ENCODE measurements around the gene PODN.

Gene PODN

DNA sequence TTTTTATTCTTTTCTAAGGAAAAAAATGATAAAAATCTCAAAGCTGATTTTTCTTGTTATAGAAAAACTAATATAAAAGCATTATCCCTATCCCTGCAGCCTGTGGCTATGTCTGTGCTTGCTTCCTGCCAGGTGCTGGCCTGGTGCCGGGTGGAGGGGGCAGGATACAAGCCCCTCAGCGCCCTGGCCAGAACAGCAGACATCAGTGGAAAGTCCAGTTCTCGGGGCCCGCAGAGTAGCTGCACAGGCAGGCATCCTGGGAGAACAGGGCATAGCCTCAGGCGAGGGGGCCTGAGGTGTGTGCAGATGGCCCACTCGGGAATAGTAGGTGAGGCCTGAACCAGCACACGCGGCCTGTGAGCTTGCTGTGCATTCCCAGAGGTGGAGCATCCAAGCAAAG lies 23.4 kb downstream of the PODN start:
- Histone ChIP-seq H2AFZ (ENCODE audit: low read depth, low read length) (no peak overlapping the region), H3K4me2 (ENCODE audit: insufficient read depth, low read length) (no peak overlapping the region), H4K20me1 (ENCODE audit: insufficient read depth, low read length) (peaks cover 5% of the 10 kb centered on the region; the same call in 1 of the 2 replicates), H3K36me3 (ENCODE audit: insufficient read depth, low read length) (no peaks in the 10 kb centered on the region), H3K9me3 (ENCODE audit: insufficient read depth, low read length, severe bottlenecking) (no peaks in the 10 kb centered on the region), H3K27ac (ENCODE audit: low read length) (no peak overlapping the region), H3K79me2 (ENCODE audit: insufficient read depth, low read length) (no peaks in the 10 kb centered on the region), H3K27me3 (ENCODE audit: insufficient read depth, low read length, poor library complexity) (no peaks in the 10 kb centered on the region), H3K4me1 (ENCODE audit: insufficient read depth, low read length) (no peaks in the 10 kb centered on the region), H3K4me3 (ENCODE audit: low read depth in 1 of 2, low read length in 2 of 2) (no peak overlapping the region), H3K9ac (ENCODE audit: low read depth, low read length) (no peak overlapping the region)
- TF ChIP-seq EZH2 (IDR thresholded peaks at IDR 0.05; ENCODE audit: borderline replicate concordance, low read depth, low read length, severe bottlenecking), result no peak
- TF ChIP-seq, protein P1, sequence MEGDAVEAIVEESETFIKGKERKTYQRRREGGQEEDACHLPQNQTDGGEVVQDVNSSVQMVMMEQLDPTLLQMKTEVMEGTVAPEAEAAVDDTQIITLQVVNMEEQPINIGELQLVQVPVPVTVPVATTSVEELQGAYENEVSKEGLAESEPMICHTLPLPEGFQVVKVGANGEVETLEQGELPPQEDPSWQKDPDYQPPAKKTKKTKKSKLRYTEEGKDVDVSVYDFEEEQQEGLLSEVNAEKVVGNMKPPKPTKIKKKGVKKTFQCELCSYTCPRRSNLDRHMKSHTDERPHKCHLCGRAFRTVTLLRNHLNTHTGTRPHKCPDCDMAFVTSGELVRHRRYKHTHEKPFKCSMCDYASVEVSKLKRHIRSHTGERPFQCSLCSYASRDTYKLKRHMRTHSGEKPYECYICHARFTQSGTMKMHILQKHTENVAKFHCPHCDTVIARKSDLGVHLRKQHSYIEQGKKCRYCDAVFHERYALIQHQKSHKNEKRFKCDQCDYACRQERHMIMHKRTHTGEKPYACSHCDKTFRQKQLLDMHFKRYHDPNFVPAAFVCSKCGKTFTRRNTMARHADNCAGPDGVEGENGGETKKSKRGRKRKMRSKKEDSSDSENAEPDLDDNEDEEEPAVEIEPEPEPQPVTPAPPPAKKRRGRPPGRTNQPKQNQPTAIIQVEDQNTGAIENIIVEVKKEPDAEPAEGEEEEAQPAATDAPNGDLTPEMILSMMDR (IDR thresholded peaks at IDR 0.05; ENCODE audit: borderline replicate concordance, extremely low read depth, low read length, poor library complexity, severe bottlenecking), result no peak
- ATAC-seq (ENCODE audit: insufficient read depth, low read depth) (no peak), DNase-seq (no peak)

DNA sequence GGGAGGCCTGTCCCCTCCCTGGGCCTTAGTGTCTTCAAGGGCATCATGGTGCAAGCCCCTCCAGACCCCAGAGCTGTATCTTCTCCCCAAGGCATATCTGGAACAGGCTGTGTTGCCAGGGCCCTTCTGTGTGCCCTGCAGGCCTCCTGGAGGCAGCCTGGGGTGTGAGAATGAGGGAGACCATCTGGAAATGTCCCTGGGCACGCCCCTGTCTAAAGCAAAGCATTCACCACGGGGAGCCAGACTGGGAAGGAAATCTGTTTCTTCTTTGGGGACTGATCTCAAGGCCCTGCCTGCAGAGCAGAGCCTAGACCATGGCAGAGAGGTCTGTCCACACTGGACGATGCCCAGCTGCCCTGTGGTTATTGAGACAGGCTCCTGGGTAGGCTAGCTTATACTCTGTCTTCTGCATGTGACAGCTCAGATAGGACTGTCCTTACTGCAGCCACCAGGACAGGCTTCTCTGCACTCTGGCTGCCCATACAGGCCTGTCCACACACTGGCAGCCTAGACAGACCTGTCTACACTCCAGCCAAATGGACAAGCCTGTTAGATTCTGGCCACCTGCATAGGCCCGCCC lies 24.6 kb downstream of the PODN start:
- Histone ChIP-seq H3K4me3 (ENCODE audit: low read depth in 1 of 2, low read length in 2 of 2) (no peak overlapping the region), H3K4me1 (ENCODE audit: insufficient read depth, low read length) (no peaks in the 10 kb centered on the region), H3K9me3 (ENCODE audit: insufficient read depth, low read length, severe bottlenecking) (no peaks in the 10 kb centered on the region), H3K36me3 (ENCODE audit: insufficient read depth, low read length) (no peaks in the 10 kb centered on the region), H3K79me2 (ENCODE audit: insufficient read depth, low read length) (no peaks in the 10 kb centered on the region), H3K9ac (ENCODE audit: low read depth, low read length) (no peak overlapping the region), H3K4me2 (ENCODE audit: insufficient read depth, low read length) (no peak overlapping the region), H4K20me1 (ENCODE audit: insufficient read depth, low read length) (peaks cover 5% of the 10 kb centered on the region; the same call in 1 of the 2 replicates), H2AFZ (ENCODE audit: low read depth, low read length) (no peak overlapping the region; the same call in 1 of the 2 replicates), H3K27me3 (ENCODE audit: insufficient read depth, low read length, poor library complexity) (no peaks in the 10 kb centered on the region), H3K27ac (ENCODE audit: low read length) (no peak overlapping the region)
- TF ChIP-seq, protein P1 (IDR thresholded peaks at IDR 0.05; ENCODE audit: borderline replicate concordance, extremely low read depth, low read length, poor library complexity, severe bottlenecking), result no peak
- no peak for TF ChIP-seq EZH2 (IDR thresholded peaks at IDR 0.05; ENCODE audit: borderline replicate concordance, low read depth, low read length, severe bottlenecking)
- DNase-seq (no peak), ATAC-seq (ENCODE audit: insufficient read depth, low read depth) (no peak)

DNA sequence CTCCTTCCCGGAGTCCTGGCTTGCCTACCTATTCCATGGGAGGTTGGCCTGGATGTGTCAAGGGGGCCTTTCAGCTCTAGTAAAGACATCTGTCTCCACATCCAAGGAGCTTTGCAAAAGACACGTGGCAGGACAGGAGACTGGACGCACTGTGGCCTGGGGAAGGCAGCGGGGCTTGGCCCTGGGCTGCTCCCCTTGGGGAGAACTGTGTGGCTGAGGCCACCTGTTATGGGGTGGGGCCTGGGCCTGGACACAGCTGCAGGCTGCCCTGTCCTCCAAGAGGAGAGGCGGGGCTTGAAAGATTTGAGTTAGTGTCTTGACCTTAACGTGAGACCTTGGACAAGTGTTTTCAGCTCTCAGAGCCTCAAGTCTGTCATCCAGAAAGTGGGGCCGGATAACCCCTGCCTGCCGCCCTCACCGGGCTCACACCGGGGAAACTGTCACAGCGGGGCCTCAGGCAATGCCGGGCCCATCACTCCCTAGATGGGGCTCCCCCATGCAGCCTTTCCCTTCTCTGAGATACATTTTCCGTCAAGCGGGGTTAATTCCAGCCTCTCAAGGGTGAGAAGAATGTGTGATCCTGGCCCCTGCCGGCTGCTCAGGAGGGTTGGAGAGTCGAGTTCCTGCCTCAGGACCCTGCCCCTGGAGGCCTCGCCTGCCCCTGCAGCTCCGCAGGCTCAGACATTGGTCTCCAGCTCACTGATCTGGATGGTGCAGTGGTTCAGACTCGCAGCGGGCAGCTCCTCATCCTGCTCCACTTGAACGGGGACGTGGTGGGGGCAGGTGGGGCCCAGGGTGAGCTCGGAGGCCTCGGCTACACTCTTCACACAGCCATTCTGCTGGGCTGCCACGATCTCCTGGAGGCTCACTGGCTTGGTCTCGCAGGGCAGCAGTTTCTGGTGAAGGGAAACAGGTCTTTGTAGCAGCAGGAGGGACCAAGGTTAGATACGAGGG lies 25.6 kb downstream of the PODN start:
- Histone ChIP-seq H3K36me3 (ENCODE audit: insufficient read depth, low read length) (no peaks in the 10 kb centered on the region), H2AFZ (ENCODE audit: low read depth, low read length) (no peak overlapping the region), H4K20me1 (ENCODE audit: insufficient read depth, low read length) (peaks cover 5% of the 10 kb centered on the region; the same call in 1 of the 2 replicates), H3K27ac (ENCODE audit: low read length) (no peak overlapping the region), H3K79me2 (ENCODE audit: insufficient read depth, low read length) (no peaks in the 10 kb centered on the region), H3K9me3 (ENCODE audit: insufficient read depth, low read length, severe bottlenecking) (no peaks in the 10 kb centered on the region), H3K4me3 (ENCODE audit: low read depth in 1 of 2, low read length in 2 of 2) (no peak overlapping the region), H3K9ac (ENCODE audit: low read depth, low read length) (no peak overlapping the region), H3K27me3 (ENCODE audit: insufficient read depth, low read length, poor library complexity) (no peaks in the 10 kb centered on the region), H3K4me2 (ENCODE audit: insufficient read depth, low read length) (no peak overlapping the region), H3K4me1 (ENCODE audit: insufficient read depth, low read length) (no peaks in the 10 kb centered on the region)
- ATAC-seq (ENCODE audit: insufficient read depth, low read depth), result no peak
- TF ChIP-seq EZH2 (IDR thresholded peaks at IDR 0.05; ENCODE audit: borderline replicate concordance, low read depth, low read length, severe bottlenecking), result no peak
- TF ChIP-seq, protein P1 (IDR thresholded peaks at IDR 0.05; ENCODE audit: borderline replicate concordance, extremely low read depth, low read length, poor library complexity, severe bottlenecking), result no peak
- no peak for DNase-seq
